NCI-H1417 treated with DMSO at 0.1 percent for 48 hours (cell line): ENCODE data around the gene CSF1.

ENCODE experiments used
- DNase-seq: peaks from one replicate; lab custom pipeline; 2025; lab: John Stamatoyannopoulos, UW

CSF1 gene

GRCh38 chr1:109979489-109980091 is 68.9 kb downstream of the CSF1 start:
- DNase-seq: no peak
